ENCODE data around the gene SIGLECL1.

SIGLECL1 gene

DNA sequence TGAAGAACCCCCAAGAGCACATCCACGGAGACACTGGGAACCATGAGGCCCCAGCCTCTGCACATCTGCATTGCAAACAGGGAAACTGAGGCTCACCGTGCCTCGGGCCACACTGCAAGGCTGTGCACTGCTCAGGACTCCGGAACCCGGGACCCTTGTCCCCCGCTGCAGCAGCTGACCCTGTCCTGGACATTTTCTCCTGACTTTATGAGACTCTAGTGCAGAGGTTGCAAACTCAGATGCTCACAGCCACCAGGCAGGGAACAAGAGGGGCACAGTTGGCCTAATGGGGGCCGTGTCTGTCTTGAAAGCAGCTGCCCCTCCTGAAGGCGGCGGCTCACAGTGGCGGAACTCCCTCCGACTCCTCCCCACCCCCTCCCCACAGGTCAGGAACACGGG lies 44.1 kb downstream of the SIGLECL1 start:
- H4K20me1 ChIP-seq (ENCODE audit: insufficient read depth, low read length): no peaks in the 10 kb centered on the region
- no peaks in the 10 kb centered on the region for H3K9me2 ChIP-seq (ENCODE audit: low read depth, low read length)
- no peaks in the 10 kb centered on the region for H3K4me1 ChIP-seq (ENCODE audit: insufficient read depth, low read length, severe bottlenecking)
- H3F3A ChIP-seq (ENCODE audit: insufficient read depth, low read length): no peaks in the 10 kb centered on the region
- no peak overlapping the region for H2AFZ ChIP-seq (ENCODE audit: low read length)
- TF ChIP-seq, protein P1, sequence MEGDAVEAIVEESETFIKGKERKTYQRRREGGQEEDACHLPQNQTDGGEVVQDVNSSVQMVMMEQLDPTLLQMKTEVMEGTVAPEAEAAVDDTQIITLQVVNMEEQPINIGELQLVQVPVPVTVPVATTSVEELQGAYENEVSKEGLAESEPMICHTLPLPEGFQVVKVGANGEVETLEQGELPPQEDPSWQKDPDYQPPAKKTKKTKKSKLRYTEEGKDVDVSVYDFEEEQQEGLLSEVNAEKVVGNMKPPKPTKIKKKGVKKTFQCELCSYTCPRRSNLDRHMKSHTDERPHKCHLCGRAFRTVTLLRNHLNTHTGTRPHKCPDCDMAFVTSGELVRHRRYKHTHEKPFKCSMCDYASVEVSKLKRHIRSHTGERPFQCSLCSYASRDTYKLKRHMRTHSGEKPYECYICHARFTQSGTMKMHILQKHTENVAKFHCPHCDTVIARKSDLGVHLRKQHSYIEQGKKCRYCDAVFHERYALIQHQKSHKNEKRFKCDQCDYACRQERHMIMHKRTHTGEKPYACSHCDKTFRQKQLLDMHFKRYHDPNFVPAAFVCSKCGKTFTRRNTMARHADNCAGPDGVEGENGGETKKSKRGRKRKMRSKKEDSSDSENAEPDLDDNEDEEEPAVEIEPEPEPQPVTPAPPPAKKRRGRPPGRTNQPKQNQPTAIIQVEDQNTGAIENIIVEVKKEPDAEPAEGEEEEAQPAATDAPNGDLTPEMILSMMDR (IDR thresholded peaks at IDR 0.05; ENCODE audit: low read length): no peak
- TF ChIP-seq EZH2 (IDR thresholded peaks at IDR 0.05; ENCODE audit: borderline replicate concordance, low read length): no peak
- H3K4me3 ChIP-seq (ENCODE audit: low read depth, low read length, poor library complexity, severe bottlenecking): no peak overlapping the region
- no peaks in the 10 kb centered on the region for H3K36me3 ChIP-seq (ENCODE audit: insufficient read depth, low read length)
- H3K9me3 ChIP-seq (ENCODE audit: low read length): no peaks in the 10 kb centered on the region
- H3K27ac ChIP-seq (ENCODE audit: low read depth, low read length, poor library complexity, severe bottlenecking): no peak overlapping the region
- no peaks in the 10 kb centered on the region for H3K79me2 ChIP-seq (ENCODE audit: insufficient read depth, low read length)
- H3K4me2 ChIP-seq (ENCODE audit: low read length): no peak overlapping the region
- H3K9ac ChIP-seq (ENCODE audit: low read length): no peak overlapping the region
- peaks cover 9% of the 10 kb centered on the region; the same call in 1 of the 2 replicates for H3K27me3 ChIP-seq (ENCODE audit: insufficient read depth, low read length)

DNA sequence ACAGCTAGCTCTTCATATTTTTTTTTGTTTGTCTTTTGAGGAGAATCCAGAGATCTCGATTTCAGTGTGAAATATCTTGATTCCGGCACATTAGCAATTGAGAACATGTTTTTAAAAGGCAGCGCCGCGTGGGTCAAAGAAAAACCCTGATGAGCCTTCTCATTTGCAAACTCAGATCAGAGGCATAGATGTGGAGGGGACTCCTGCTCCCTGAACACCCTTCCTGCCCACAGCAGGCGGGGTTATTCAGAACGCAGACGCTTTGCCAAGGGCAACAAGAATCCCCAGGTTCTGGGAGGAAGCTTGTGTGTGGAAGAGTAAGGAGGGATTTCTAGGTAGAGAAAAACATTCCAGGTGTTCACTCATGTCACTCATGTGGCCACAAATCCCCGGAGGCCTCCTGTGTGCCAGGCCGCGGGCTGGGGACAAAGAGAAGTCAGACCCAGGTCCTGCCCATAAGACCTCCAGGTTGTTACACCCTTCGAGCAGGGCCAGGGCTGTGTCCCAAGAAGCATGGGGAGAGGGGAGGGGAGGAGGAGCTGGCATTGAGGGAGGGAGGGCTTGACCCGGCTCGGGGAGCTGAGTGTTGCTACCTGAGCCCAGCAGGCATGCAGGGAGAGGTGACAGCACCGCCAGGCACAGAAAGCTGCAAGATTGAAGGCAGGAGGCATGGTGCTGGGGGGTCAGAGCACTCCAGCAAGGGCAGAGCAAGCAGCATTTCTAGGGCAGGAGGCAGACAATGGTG lies 44.7 kb downstream of the SIGLECL1 start:
- H3K27ac ChIP-seq (ENCODE audit: low read depth, low read length, poor library complexity, severe bottlenecking): no peak overlapping the region
- H3K4me2 ChIP-seq (ENCODE audit: low read length): no peak overlapping the region
- peaks cover 9% of the 10 kb centered on the region; the same call in 1 of the 2 replicates for H3K27me3 ChIP-seq (ENCODE audit: insufficient read depth, low read length)
- no peak overlapping the region for H3K9ac ChIP-seq (ENCODE audit: low read length)
- H4K20me1 ChIP-seq (ENCODE audit: insufficient read depth, low read length): no peaks in the 10 kb centered on the region
- no peaks in the 10 kb centered on the region for H3F3A ChIP-seq (ENCODE audit: insufficient read depth, low read length)
- no peaks in the 10 kb centered on the region for H3K9me2 ChIP-seq (ENCODE audit: low read depth, low read length)
- H3K36me3 ChIP-seq (ENCODE audit: insufficient read depth, low read length): no peaks in the 10 kb centered on the region
- no peaks in the 10 kb centered on the region for H3K9me3 ChIP-seq (ENCODE audit: low read length)
- no peak overlapping the region for H3K4me3 ChIP-seq (ENCODE audit: low read depth, low read length, poor library complexity, severe bottlenecking)
- H2AFZ ChIP-seq (ENCODE audit: low read length): no peak overlapping the region
- no peaks in the 10 kb centered on the region for H3K79me2 ChIP-seq (ENCODE audit: insufficient read depth, low read length)
- TF ChIP-seq EZH2 (IDR thresholded peaks at IDR 0.05; ENCODE audit: borderline replicate concordance, low read length): no peak
- TF ChIP-seq, protein P1 (IDR thresholded peaks at IDR 0.05; ENCODE audit: low read length): no peak
- no peaks in the 10 kb centered on the region for H3K4me1 ChIP-seq (ENCODE audit: insufficient read depth, low read length, severe bottlenecking)

DNA sequence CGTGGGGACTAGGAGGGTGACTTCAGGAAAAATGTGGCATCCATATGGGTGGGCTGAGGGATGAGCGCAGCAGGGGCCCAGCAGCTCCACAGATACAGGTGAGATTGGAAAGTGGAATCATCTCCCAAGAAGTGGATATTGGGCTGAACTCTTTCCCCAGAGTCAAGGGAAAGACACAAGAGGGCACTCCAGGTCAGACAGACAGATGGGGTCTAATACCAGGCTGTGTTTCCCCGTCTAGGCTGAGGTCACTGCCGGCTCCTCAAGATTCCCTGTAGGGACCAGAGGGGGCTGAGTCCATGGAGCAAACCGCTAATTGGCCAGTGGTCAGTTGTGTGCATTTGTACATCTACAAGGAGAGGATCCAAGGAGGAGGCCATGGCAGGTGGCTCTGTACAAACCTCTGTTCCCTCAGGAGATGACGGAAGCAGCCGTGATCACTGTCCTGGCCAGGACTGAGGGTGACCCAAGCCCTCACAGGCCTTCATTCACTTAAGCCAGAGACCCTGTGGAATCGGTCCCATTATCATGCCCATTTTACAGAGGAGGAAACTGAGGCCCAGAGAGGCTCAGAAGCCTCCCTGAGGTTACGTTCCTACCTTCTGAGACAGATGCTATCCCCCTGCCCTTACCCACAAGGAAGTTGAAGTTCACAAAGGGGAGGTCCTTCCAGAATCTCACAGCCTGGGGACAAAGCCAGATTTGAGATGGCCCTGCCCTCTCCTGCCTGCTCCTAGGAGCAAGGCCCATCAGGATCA lies 45.6 kb downstream of the SIGLECL1 start:
- H3K27me3 ChIP-seq (ENCODE audit: insufficient read depth, low read length): peaks cover 9% of the 10 kb centered on the region; the same call in 1 of the 2 replicates
- no peak overlapping the region for H3K4me3 ChIP-seq (ENCODE audit: low read depth, low read length, poor library complexity, severe bottlenecking)
- H3K27ac ChIP-seq (ENCODE audit: low read depth, low read length, poor library complexity, severe bottlenecking): no peak overlapping the region
- no peaks in the 10 kb centered on the region for H4K20me1 ChIP-seq (ENCODE audit: insufficient read depth, low read length)
- H3K9me3 ChIP-seq (ENCODE audit: low read length): no peaks in the 10 kb centered on the region
- H3K9ac ChIP-seq (ENCODE audit: low read length): no peak overlapping the region
- no peak overlapping the region for H3K4me2 ChIP-seq (ENCODE audit: low read length)
- H3K9me2 ChIP-seq (ENCODE audit: low read depth, low read length): no peaks in the 10 kb centered on the region
- H3K4me1 ChIP-seq (ENCODE audit: insufficient read depth, low read length, severe bottlenecking): no peaks in the 10 kb centered on the region
- H3F3A ChIP-seq (ENCODE audit: insufficient read depth, low read length): no peaks in the 10 kb centered on the region
- no peaks in the 10 kb centered on the region for H3K79me2 ChIP-seq (ENCODE audit: insufficient read depth, low read length)
- TF ChIP-seq EZH2 (IDR thresholded peaks at IDR 0.05; ENCODE audit: borderline replicate concordance, low read length): no peak
- H2AFZ ChIP-seq (ENCODE audit: low read length): no peak overlapping the region
- no peaks in the 10 kb centered on the region for H3K36me3 ChIP-seq (ENCODE audit: insufficient read depth, low read length)
